ENCODE measurements around the gene GALR3.

DNA sequence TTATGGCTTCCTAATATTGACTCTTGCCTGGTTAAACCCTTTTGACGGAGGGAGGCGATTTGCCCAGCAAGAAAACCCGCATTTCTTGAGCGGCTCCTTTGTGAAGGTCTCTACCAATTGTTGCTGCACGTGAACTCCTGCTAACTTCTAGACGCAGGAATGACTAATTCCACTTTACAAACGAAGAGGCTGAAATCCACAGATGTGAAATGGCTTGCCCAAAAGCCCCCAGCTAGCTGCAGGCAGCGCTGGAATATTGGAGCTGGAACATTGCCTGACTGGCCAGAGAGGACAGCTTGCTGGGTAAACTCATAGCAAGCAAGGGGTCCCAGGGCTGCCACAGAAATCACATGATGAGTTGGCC is 14.9 kb upstream of the GALR3 start:
- no peak for TF ChIP-seq CTCF (IDR thresholded peaks at IDR 0.05; ENCODE audit: insufficient read depth, low read depth, low read length)
- TF ChIP-seq EZH2 (IDR thresholded peaks at IDR 0.05; ENCODE audit: insufficient read depth, low read length) = no peak

Data from astrocyte (in vitro differentiated cells and primary cell).